Muscle layer of duodenum (tissue), 2 donors: ENCODE measurements around the gene CHIC2.

Experiments
- H3K27ac ChIP-seq: one replicate; pipeline ENCODE4 v1.7.0; 2013; ENCODE audit warnings: mild to moderate bottlenecking, low read length
- H3K27me3 ChIP-seq: one replicate; pipeline ENCODE4 v1.7.0; 2013; ENCODE audit warnings: low read depth, mild to moderate bottlenecking, control low read depth, low read length
- H3K36me3 ChIP-seq, 2 donors: one replicate each; pipeline ENCODE4 v1.7.0; 2013; ENCODE audit warnings: low read length in 2 of 2, control low read depth in 1 of 2, mild to moderate bottlenecking in 1 of 2; ENCODE audit not compliant: insufficient read depth in 2 of 2, control insufficient read depth in 1 of 2
- H3K4me1 ChIP-seq, 2 donors: one replicate each; pipeline ENCODE4 v1.7.0; 2013; ENCODE audit warnings: low read length in 2 of 2, mild to moderate bottlenecking in 2 of 2, control low read depth in 1 of 2, moderate library complexity in 1 of 2; ENCODE audit not compliant: insufficient read depth in 2 of 2, control insufficient read depth in 1 of 2
- H3K4me3 ChIP-seq, 2 donors: one replicate each; pipeline ENCODE4 v1.7.0; 2013; ENCODE audit warnings: low read length in 2 of 2, low read depth in 1 of 2, mild to moderate bottlenecking in 1 of 2
- H3K9me3 ChIP-seq, 2 donors: one replicate each; pipeline ENCODE4 v1.7.0; 2013; ENCODE audit warnings: low read length in 2 of 2, control low read depth in 1 of 2, mild to moderate bottlenecking in 1 of 2; ENCODE audit not compliant: control insufficient read depth in 1 of 2
- donor health status: healthy.

The CHIC2 gene

DNA sequence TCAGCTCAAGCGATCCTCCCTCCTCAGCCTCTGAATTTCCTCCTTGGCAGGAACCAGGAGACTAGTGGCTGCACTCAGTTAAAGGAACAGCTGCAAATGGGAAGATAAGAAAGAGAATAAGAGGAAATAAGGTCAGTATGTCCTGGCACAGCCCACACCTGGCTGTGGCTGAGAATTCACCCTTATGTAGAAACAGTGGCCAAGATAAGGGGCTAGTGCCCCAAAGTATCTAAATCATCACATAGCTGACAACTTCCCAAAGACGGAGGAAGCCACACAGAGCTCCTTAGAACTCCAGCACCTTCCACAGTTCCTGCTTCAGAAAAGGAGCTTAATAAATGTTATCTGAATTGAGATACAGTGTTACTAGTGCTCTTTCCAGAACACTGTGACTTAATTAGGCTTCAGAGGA lies 2.3 kb upstream of the CHIC2 start:
- Histone ChIP-seq H3K4me3 (no peak overlapping the region), H3K27ac (peak overlapping the region; percentile 88), H3K27me3 (no peaks in the 10 kb centered on the region), H3K36me3 (peaks cover 0 to 19% of the 10 kb centered on the region in 2 donors), H3K4me1 (peaks cover 6 to 14% of the 10 kb centered on the region in 2 donors), H3K9me3 (no peaks in the 10 kb centered on the region)

DNA sequence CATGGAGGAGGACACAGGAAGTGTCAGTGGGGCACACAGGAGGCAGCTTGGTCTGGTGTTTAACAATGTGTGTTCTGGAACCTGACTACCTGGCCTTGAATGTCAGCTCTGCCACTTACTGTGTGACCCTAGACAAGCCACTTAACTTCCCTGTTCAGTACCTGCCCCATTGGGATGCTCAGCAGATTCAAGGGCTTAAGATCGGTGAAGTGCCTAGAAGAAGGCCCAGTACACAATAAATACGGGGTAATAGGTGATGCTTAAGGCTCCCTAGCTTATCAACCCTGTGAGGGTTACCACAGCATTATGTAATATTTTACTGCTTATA lies 1.6 kb upstream of the CHIC2 start:
- Histone ChIP-seq H3K4me3 (no peak overlapping the region), H3K9me3 (no peaks in the 10 kb centered on the region), H3K27me3 (no peaks in the 10 kb centered on the region), H3K36me3 (peaks cover 0 to 19% of the 10 kb centered on the region in 2 donors), H3K27ac (peak overlapping the region; percentile 88), H3K4me1 (peaks cover 6 to 20% of the 10 kb centered on the region in 2 donors)

DNA sequence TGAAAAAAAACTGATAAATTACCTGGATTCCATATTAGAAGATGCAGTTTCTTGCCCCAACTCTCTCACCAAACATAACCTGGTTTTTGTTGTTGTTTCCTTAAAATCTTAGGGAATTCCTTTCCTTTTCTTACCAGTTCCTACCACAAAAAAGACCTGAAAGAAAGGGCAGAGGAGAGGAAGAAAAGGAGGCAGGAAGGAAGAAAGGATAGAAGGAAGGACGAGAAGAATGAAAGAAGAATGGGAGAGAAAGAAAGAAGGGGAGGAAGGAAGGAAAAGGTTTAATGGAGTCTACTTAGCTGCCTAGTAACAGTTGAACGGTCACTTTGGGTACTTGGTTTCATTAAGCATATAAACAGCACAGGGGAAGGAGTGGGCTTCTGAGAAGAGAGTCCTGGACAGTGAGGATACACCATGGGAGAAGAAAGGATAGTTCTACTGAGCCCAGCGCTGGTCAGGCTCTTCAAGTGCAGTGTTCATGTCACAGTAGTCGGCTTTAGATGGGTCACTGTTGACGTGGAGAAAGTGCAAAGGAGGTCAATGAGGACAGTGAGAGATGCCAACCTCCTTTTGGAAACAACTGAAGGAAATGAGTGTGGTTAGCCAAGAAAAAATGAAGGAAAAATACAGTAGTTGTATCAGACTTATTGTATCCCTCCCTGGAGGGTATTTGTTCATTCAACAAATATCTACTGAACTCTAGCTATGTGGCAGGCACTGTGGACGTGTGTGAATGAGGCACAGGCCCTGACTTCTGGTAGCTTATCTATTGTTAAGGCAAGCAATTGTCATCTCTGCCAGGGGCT lies 1.1 kb upstream of the CHIC2 start:
- H3K4me3 ChIP-seq = peak overlapping the region; percentile 69 to 96
- no peaks in the 10 kb centered on the region for H3K9me3 ChIP-seq
- peaks cover 6 to 25% of the 10 kb centered on the region in 2 donors for H3K4me1 ChIP-seq
- H3K27me3 ChIP-seq = no peaks in the 10 kb centered on the region
- H3K36me3 ChIP-seq = peaks cover 0 to 19% of the 10 kb centered on the region in 2 donors
- peak overlapping the region; percentile 88 for H3K27ac ChIP-seq

DNA sequence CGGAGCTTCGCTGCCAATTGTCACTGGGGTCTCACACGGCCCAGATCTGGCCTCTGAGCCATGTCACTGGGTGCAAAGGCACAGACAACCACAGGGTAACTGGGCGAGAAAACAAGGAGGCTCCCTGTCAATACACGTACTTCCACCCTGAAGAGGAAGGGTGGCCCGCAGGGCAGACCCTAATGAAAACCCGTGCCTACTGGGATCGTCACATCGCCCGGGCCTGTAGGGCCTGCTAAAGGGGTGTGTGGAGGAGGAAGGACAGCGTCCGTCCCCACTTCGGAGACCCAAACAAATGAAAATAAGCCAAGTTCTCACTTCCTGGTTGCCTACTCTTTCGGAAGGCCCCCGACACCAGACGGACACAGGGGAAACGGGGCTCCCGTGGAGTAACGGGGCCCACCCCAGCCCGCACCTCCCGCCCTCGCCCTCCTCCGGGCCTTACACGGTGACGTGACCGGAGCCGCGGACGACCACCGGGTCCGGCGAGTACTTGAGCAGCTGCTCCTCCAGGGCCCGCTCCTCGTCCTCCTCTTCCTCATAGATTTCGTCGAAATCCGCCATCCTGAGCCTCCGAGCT lies 578 bp downstream of the CHIC2 start:
- Histone ChIP-seq H3K27me3 (no peaks in the 10 kb centered on the region), H3K4me3 (peak overlapping the region; percentile 82 to 96), H3K36me3 (peaks cover 0 to 19% of the 10 kb centered on the region in 2 donors), H3K9me3 (no peaks in the 10 kb centered on the region), H3K27ac (peak overlapping the region; percentile 90), H3K4me1 (peaks cover 6 to 34% of the 10 kb centered on the region in 2 donors)

DNA sequence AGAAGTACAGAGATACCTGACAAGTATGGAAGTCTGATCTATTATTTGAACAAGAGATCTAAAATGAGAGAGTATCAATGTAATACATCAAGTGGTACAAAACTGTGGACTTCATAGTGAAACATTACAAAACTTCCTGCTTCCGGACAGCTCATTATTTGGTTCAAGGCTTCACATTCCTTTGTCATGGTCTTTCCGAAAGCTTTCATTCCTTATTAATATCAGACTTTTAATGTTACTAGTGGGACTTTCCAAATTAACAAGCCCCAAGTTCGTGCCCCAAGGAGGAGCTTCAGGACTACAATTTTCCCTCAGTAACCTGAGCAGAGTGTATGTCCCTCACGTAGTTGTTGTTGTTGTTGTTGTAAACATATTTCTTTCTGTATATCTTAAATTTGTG lies 1.2 kb downstream of the CHIC2 start:
- Histone ChIP-seq H3K9me3 (no peaks in the 10 kb centered on the region), H3K36me3 (peaks cover 0 to 19% of the 10 kb centered on the region in 2 donors), H3K4me3 (peak overlapping the region; percentile 82 to 96), H3K4me1 (peaks cover 6 to 35% of the 10 kb centered on the region in 2 donors), H3K27ac (peak overlapping the region; percentile 90), H3K27me3 (no peaks in the 10 kb centered on the region)

DNA sequence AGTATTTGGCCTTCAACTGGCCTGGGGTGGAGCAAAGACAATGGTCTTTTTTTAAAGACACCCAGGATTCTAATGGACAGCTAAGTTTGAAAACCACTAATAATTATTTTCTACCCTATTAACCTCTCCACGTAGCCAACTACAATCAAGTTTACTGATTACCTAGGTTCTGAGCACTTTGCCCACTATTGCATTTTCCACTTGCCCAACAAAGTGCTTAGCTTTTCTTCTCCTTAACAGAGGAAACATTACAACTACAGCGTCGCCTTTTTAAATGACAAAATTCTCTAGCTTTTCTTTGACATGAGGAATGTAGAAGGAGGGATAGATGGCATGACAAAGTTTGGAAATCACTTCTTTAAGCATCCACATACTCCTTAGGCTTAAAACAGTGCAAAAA lies 2.0 kb downstream of the CHIC2 start:
- Histone ChIP-seq H3K36me3 (peaks cover 0 to 19% of the 10 kb centered on the region in 2 donors), H3K4me1 (peaks cover 6 to 35% of the 10 kb centered on the region in 2 donors), H3K27ac (peak overlapping the region; percentile 90)

DNA sequence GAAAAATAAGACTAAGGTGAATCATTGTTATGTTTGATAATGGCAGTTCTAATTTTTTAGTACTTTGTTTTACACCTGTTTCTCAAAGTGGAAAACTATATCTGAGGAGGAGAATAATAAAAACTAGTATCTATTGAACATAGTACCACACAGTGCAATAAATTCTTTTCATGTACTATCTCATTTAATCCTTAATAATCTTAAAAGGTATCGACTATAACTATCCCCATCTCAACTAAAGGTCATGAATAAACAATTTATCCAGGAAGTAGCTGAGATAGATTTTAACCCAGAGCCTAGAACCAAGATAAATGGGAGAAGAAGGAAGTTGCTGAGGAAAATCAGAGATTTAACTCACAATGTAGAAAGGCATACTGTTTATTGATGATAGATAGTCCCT lies 2.5 kb downstream of the CHIC2 start:
- peaks cover 0 to 19% of the 10 kb centered on the region in 2 donors for H3K36me3 ChIP-seq
- H3K9me3 ChIP-seq = no peaks in the 10 kb centered on the region
- H3K27ac ChIP-seq = no peak overlapping the region
- no peaks in the 10 kb centered on the region for H3K27me3 ChIP-seq
- peak overlapping the region; percentile 52 to 96 for H3K4me3 ChIP-seq
- peaks cover 6 to 37% of the 10 kb centered on the region in 2 donors for H3K4me1 ChIP-seq

More for the DNA sequence above, 2.0 kb downstream of the CHIC2 start:
- Histone ChIP-seq H3K4me3 (peak overlapping the region; percentile 82 to 96), H3K27me3 (no peaks in the 10 kb centered on the region), H3K9me3 (no peaks in the 10 kb centered on the region)

DNA sequence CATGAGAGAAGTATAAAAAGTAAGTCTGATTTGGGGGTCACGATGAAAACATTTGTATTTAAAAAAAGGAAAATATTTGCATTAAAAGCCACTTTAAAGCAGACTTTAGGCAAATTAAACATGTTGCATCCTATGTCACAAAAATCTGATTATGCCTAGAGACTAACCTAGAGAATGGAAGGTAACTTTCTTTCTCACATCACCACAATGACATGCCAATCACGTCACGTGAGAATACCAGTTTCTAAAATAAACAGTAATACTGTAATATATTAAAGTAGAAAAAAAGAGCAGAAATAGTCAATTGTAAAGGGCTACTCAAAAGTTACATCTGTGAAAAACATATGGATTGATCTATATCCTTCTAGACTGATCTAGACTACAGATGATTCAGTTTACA lies 3.3 kb downstream of the CHIC2 start:
- H3K4me3 ChIP-seq = peak overlapping the region; percentile 52 to 96
- H3K27me3 ChIP-seq = no peaks in the 10 kb centered on the region
- no peak overlapping the region for H3K27ac ChIP-seq
- H3K9me3 ChIP-seq = no peaks in the 10 kb centered on the region
- H3K4me1 ChIP-seq = peaks cover 6 to 37% of the 10 kb centered on the region in 2 donors
- peaks cover 0 to 19% of the 10 kb centered on the region in 2 donors for H3K36me3 ChIP-seq

DNA sequence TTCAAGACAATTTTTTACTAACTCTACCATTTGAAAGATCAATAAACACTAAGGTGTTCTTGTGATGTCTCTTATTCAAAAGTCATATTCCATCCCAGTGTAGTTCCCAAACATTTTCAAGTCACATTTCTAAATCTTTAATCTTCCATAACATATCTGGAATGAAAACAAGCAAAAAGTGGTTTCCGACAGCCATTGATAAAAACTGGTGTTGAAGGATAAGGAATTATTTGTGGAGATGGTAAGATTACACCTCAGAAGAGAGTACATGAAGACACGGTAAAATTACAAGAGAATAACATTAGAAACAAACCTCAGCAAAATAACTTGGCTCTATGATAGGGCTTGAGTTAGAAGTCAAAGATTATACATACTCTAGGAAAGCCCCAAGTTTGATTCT lies 4.3 kb downstream of the CHIC2 start:
- peaks cover 0 to 14% of the 10 kb centered on the region in 2 donors for H3K36me3 ChIP-seq
- H3K4me1 ChIP-seq = peaks cover 6 to 35% of the 10 kb centered on the region in 2 donors
- H3K27me3 ChIP-seq = no peaks in the 10 kb centered on the region
- peak overlapping the region; percentile 24 to 27 for H3K4me3 ChIP-seq
- peak overlapping the region; percentile 16 for H3K27ac ChIP-seq
- no peaks in the 10 kb centered on the region for H3K9me3 ChIP-seq

DNA sequence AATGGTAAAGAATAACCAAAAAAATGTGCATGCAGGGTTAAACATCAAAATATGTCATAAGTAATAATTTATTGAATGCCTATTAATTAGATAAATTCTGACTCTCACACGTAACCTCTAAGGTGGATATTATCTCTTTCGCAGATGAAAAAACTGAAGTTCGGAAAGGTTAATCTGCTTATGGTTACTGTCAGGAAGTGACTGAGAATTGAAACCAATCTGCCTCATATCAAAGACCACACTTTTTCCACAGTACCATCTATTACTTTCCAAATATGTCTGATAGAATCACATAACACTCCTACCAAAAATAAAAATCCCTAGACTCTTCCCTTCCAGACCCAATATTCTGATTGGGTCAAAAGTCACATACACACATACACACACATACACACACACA lies 6.2 kb downstream of the CHIC2 start:
- Histone ChIP-seq H3K9me3 (no peaks in the 10 kb centered on the region), H3K36me3 (no peaks in the 10 kb centered on the region), H3K27ac (no peak overlapping the region), H3K4me1 (peaks cover 6 to 33% of the 10 kb centered on the region in 2 donors), H3K4me3 (no peak overlapping the region), H3K27me3 (no peaks in the 10 kb centered on the region)

DNA sequence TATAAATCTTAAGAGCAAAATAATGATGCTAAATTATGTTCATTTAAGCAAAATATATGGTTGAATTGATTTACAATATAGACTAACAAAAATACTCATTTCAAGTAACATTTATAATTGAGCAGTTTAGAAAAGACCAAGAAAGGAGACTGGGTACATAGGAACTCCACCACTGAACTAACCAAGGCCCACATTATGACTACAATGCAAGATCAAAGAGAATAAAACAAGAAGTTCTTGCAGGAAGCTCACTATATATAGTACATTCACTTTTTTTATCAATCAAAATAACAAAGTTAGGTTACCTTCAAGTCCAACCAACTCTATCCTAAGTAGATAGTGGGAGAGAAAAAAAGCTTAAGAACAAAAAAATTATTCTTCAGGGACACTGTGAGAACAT lies 8.0 kb downstream of the CHIC2 start:
- no peak overlapping the region for H3K27ac ChIP-seq
- H3K27me3 ChIP-seq = no peaks in the 10 kb centered on the region
- peaks cover 0 to 26% of the 10 kb centered on the region in 2 donors for H3K4me1 ChIP-seq
- no peaks in the 10 kb centered on the region for H3K9me3 ChIP-seq
- H3K36me3 ChIP-seq = no peaks in the 10 kb centered on the region
- H3K4me3 ChIP-seq = no peak overlapping the region
